Right ventricle myocardium inferior (tissue), 1 donor: ENCODE measurements around the gene EXTL2. TPM values are rescaled to one million over a fixed set of nuclear protein-coding genes. Genes with fewer than 3 reads are reported as not detected.

ENCODE experiments used
- total RNA-seq: library from RNA; stranded (reverse); fragmentation: NEBNext Ultra II Directional; extraction: Animal tissue kit (Norgen Biotek cat#: 25700); gene quantifications from one replicate; pipeline ENCODE4 v1.2.1, GENCODE V29; 2021
- donor health status: DM: no; HTN: yes; CAD: no; lungs with severe emphysema.

The EXTL2 gene
- total RNA-seq, 1 donor from 2014 or later = 9.5 TPM

Other genes starting within 250 kb of the EXTL2 start
- gene VCAM1, start 175.1 kb downstream of the EXTL2 start, total RNA-seq = 3.5 TPM
- 5.5 TPM for gene SLC30A7, start 1.2 kb upstream of the EXTL2 start, total RNA-seq
- gene DPH5, start 130.9 kb upstream of the EXTL2 start, total RNA-seq = 35.4 TPM